GM19324 (cell line): ENCODE data around the gene NCF4.

ENCODE experiments used
- ATAC-seq: cut with Tn5 transposase; IDR thresholded peaks from one replicate; pipeline ENCODE4 v1.9.1; 2021; ENCODE audit warnings: mild to moderate bottlenecking, moderate library complexity; ENCODE audit not compliant: unreplicated experiment, low FRiP score

NCF4 gene

DNA sequence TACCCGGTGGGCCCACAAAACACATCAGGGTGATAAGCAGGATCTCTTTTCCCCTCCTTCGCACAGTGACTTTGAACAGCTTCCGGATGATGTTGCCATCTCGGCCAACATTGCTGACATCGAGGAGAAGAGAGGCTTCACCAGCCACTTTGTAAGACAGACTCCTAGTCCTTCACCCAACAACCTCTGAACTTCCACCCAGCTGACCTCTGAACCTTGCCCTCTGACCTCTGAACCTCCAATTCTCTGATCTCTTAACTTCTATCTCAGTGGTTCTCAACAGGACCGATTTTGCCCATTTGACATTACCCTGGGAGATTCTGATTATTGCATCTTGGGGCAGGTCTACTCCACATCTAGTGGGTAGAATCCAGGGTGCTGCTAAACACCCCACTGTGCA is 3.2 kb downstream of the NCF4 start:
- ATAC-seq = no peak

GRCh38 chr22:36864454-36865215 is 3.8 kb downstream of the NCF4 start:
- no peak for ATAC-seq

- ATAC-seq = no peak
These were observed 4.5 kb downstream of the NCF4 start for GRCh38 chr22:36865346-36865745.

DNA sequence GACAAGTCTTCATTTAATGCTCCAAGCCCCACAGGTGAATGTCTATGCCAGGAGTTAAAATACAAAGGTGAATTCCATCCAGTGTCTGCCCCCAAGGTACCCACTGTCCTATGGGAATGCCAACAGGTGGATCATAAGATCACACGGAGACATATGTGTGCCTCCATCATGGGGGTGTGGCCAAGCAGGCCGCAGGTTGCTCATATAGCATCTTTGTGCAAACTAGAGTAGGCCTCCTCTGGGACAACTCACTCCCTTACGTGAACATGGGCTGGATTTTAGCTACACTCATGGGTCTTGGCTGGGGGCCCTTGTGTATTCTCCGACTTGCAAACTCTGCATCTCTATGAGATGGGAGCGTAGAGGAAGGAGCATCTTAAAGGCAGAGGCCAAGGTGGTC is 6.9 kb downstream of the NCF4 start:
- no peak for ATAC-seq

GRCh38 chr22:36868546-36869181 is 7.9 kb downstream of the NCF4 start:
- ATAC-seq = no peak

- ATAC-seq = no peak
These were observed 9.4 kb downstream of the NCF4 start for GRCh38 chr22:36870250-36870649.

- ATAC-seq = no peak
These were observed 10.9 kb downstream of the NCF4 start for GRCh38 chr22:36871669-36872081.

DNA sequence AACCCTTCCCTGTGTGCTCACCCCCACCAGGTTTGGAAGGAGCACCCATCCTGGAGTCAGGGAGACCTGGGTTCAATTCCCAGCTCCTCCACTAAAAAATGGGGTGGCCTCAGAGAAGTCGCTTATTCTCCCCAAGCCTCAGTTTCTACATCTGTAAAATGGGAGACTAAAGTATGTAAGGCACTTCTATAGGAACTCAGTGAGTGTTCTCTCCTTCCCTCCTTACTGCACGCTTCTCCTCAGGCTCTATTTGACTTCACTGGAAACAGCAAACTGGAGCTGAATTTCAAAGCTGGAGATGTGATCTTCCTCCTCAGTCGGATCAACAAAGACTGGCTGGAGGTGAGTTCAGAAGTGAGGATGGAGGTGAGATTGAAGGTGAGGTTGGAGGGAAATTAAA is 11.3 kb downstream of the NCF4 start:
- no peak for ATAC-seq

GRCh38 chr22:36872866-36873498 is 12.2 kb downstream of the NCF4 start:
- ATAC-seq = no peak

- ATAC-seq = peak; percentile 76
These were observed 13.0 kb downstream of the NCF4 start for GRCh38 chr22:36873614-36874308.

GRCh38 chr22:36874309-36874696 is 13.5 kb downstream of the NCF4 start:
- no peak for ATAC-seq

GRCh38 chr22:36874736-36875135 is 13.9 kb downstream of the NCF4 start:
- ATAC-seq = no peak

- ATAC-seq = no peak
These were observed 14.9 kb downstream of the NCF4 start for GRCh38 chr22:36875741-36876140.

DNA sequence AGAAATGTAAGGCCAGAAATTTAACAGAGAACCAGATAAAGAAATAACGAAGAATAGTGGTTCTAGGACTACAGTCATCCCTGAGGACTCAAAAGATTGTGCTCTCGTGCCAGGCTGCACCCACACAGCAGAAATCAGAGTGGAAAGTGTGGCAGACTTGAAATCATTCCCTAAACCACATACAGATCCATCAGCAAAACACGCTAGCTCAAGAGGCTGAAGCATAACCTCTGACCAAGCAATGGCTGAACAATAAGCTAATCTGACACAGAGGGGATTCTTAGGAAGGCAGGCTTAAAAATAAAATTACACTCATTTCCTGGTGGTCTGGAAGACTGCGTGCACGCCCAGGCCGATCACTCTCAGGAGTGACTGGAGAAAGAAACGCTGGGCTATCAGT is 19.0 kb downstream of the NCF4 start:
- no peak for ATAC-seq

DNA sequence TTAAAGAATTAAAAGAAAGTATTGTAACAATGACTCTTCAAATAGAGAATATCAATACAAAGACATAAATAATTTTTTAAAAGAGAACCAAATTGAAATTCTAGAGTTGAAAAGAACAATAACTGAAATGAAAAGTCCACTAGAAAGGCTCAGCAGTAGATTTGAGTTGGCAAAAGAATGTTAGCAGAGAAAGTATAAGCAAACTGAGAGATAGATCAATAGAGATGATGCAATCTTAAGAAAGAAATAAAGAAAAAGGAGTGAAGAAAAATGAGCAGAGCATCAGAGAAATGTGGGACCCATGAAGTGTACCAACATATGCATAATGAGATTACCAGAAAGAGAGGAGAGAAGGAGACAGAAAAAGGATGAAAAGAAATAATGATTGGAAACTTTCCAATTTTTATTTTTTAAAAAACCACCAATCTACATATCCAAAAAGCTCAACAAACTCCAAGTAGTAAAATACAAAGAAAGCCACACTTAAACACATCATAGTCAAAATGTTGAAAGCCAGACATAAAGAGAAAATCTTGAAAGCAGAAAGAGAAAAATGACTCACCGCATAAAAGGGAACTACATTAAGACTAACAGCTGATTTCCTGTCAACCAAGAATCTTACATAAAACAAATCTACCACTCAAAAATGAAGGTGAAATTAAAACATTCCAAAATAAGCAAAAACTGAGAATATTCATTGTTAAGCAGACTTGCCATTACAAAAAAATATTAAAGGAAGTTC is 20.9 kb downstream of the NCF4 start:
- ATAC-seq = no peak

DNA sequence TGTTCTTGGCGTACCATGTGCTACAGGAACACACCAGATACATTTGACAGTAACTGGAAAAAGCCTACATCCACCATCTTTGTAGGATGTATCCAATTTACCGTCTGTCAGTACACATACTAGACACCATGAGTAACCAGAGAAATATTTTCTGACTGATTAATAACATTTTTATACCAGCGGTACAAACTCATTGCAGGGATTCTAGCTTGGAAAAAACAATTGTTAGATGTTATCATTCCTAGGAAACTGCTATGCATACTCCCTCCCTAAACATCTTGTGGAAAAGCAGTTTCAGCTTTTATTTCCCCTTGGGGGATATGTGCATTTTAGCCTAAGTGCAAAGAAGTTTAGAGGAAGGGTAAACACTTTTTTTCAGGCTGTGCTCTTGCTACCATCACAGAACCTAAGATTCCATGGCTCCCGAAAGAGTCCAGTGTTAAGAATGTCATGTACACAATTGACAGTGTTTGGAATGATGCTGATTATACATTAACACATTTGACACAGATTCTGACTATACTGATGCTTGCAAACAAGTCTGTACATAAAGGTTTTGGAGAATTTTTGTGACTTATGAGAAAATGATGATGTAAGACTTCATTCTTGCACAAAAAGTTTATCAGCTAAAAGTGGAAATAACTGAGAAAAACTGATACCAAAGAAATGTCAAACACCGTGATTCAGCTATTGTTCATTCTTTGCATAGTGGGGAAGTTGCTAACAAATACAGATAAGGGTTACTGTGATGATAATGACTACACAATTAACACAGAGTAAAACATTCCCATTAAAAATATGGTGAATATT is 23.7 kb downstream of the NCF4 start:
- ATAC-seq = no peak

- no peak for ATAC-seq
These were observed 24.7 kb downstream of the NCF4 start for GRCh38 chr22:36885474-36885873.

GRCh38 chr22:36886016-36886415 is 25.2 kb downstream of the NCF4 start:
- ATAC-seq = no peak

DNA sequence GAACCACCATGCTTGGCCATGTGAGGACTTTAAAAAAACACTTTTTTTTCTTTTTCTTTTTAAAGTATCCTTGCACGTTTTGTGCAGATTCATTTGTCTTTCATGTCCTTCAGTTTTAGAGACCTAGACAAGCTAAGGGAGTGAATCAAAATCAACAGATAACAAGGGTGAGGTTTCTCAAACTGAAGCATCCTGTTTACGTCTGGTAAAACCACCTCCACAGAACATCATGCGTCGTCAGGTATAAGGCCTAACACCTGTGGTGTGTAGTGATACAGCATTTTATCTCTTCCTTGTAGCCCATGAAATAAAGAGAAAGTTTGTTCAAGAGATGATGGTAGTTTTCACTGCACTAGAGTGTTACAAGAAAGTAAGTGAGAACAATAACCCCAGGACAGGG is 26.4 kb downstream of the NCF4 start:
- ATAC-seq = no peak

- no peak for ATAC-seq
These were observed 30.8 kb downstream of the NCF4 start for GRCh38 chr22:36891646-36892045.
